IMR-90 (cell line): ENCODE data around the gene TP63.

Experiments used
- CTCF ChIP-seq: conservative IDR thresholded peaks from 2 replicates; pipeline ENCODE4 v1.5.1; 2012; ENCODE audit warnings: mild to moderate bottlenecking, low read depth, low read length, improper control_type of control experiment
- MAZ ChIP-seq: IDR thresholded peaks from 2 replicates; pipeline ENCODE4 v1.6.1; 2012; ENCODE audit warnings: low read depth, mild to moderate bottlenecking, low read length, improper control_type of control experiment, moderate library complexity, borderline replicate concordance
- POLR2A ChIP-seq: IDR thresholded peaks from 2 replicates; pipeline ENCODE4 v1.6.1; 2012; ENCODE audit warnings: mild to moderate bottlenecking, low read depth, low read length
- RCOR1 ChIP-seq: IDR thresholded peaks from 2 replicates; pipeline ENCODE4 v1.6.1; 2012; ENCODE audit warnings: mild to moderate bottlenecking, low read length, improper control_type of control experiment; ENCODE audit not compliant: insufficient replicate concordance
- USF2 ChIP-seq: fragments of 150-350 bp; IDR thresholded peaks from 2 replicates; pipeline ENCODE4 v1.6.1; 2017; ENCODE audit warnings: mild to moderate bottlenecking, antibody characterized with exemption, low read length, low read depth

- no peak for TF ChIP-seq CTCF
- no peak for TF ChIP-seq POLR2A
- TF ChIP-seq MAZ: no peak
- no peak for TF ChIP-seq RCOR1
- TF ChIP-seq USF2: no peak
Measured at GRCh38 chr3:189860296-189860695, 229.1 kb downstream of the TP63 start.
